OCI-LY1 (cell line): ENCODE measurements around the gene DPP4.

Experiments
- EZH2 ChIP-seq: fragments of 200-600 bp; sonication (generic), shearing (Covaris generic); IDR thresholded peaks from 2 replicates; pipeline ENCODE4 v1.8.0; 2017; ENCODE audit warnings: borderline replicate concordance, mixed run types, mild to moderate bottlenecking, antibody characterized with exemption, low read length, moderate library complexity, mixed read lengths
- TF ChIP-seq, protein P1 (sequence below): fragments of 200-600 bp; sonication (generic), shearing (Covaris generic); IDR thresholded peaks from 2 replicates; pipeline ENCODE4 v1.5.1; 2017; ENCODE audit warnings: mild to moderate bottlenecking, antibody characterized with exemption, low read length, moderate library complexity, mixed read lengths

DNA sequence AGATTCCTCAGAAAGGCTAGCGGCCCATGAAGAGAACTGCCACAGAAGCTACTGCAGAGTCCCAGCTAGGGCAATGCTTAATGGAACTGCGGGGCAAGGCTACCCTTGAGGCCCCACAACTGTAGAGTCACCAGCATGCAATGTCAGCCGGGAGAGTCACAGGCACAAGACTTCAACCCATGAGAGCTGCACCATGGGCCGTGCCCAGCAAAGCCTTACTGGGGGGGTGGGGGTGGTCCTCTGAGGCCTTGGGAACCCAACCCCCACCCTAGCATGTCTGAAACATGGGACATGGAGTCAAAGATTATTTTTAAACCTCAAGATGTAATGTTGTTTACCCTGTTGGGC, 20.2 kb downstream of the DPP4 start:
- TF ChIP-seq, protein P1, sequence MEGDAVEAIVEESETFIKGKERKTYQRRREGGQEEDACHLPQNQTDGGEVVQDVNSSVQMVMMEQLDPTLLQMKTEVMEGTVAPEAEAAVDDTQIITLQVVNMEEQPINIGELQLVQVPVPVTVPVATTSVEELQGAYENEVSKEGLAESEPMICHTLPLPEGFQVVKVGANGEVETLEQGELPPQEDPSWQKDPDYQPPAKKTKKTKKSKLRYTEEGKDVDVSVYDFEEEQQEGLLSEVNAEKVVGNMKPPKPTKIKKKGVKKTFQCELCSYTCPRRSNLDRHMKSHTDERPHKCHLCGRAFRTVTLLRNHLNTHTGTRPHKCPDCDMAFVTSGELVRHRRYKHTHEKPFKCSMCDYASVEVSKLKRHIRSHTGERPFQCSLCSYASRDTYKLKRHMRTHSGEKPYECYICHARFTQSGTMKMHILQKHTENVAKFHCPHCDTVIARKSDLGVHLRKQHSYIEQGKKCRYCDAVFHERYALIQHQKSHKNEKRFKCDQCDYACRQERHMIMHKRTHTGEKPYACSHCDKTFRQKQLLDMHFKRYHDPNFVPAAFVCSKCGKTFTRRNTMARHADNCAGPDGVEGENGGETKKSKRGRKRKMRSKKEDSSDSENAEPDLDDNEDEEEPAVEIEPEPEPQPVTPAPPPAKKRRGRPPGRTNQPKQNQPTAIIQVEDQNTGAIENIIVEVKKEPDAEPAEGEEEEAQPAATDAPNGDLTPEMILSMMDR, result no peak
- TF ChIP-seq EZH2, result no peak
